GM20000 (cell line): ENCODE data around the gene RHOBTB3.
"Not testable (repeated sequence)": the region's sequence is repeated elsewhere in the genome, so short reads cannot be mapped to it uniquely, and the experiment has no call there.

Experiments
- DNase-seq: peaks from one replicate; pipeline ENCODE4 v3.0.0; 2012; ENCODE audit warnings: low spot score
- CTCF ChIP-seq: IDR thresholded peaks from 2 replicates; pipeline ENCODE4 v1.5.1; 2012; ENCODE audit warnings: mild to moderate bottlenecking, control low read depth; ENCODE audit errors: extremely low read depth, missing control alignments

Gene RHOBTB3

GRCh38 chr5:95711501-95712346 lies 19.4 kb upstream of the RHOBTB3 start:
- no peak for DNase-seq
- no peak for TF ChIP-seq CTCF

GRCh38 chr5:95712347-95712958 lies 18.7 kb upstream of the RHOBTB3 start:
- TF ChIP-seq CTCF: no peak
- no peak for DNase-seq

GRCh38 chr5:95713246-95713645 lies 17.9 kb upstream of the RHOBTB3 start:
- not testable (repeated sequence) for DNase-seq

- no peak for TF ChIP-seq CTCF
- no peak for DNase-seq
Measured at GRCh38 chr5:95713960-95714710, 17.0 kb upstream of the RHOBTB3 start.

GRCh38 chr5:95715799-95716461 lies 15.2 kb upstream of the RHOBTB3 start:
- TF ChIP-seq CTCF: no peak
- peak; percentile 14 for DNase-seq

- no peak for DNase-seq
- no peak for TF ChIP-seq CTCF
Measured at GRCh38 chr5:95717439-95717838, 13.7 kb upstream of the RHOBTB3 start.

- peak; percentile 52 for DNase-seq
- no peak for TF ChIP-seq CTCF
Measured at GRCh38 chr5:95718203-95718602, 12.9 kb upstream of the RHOBTB3 start.
